HG03575 (cell line): ENCODE data around the gene SIN3A.
"Not testable (repeated sequence)": the region's sequence is repeated elsewhere in the genome, so short reads cannot be mapped to it uniquely, and the experiment has no call there.

ENCODE experiments used
- ATAC-seq: cut with Tn5 transposase; IDR thresholded peaks from one replicate; pipeline ENCODE4 v1.9.1; 2021; ENCODE audit not compliant: unreplicated experiment, insufficient number of reproducible peaks, low FRiP score; ENCODE audit errors: extremely low read depth

SIN3A gene

GRCh38 chr15:75451202-75451673, 252 bp downstream of the SIN3A start:
- no peak for ATAC-seq

DNA sequence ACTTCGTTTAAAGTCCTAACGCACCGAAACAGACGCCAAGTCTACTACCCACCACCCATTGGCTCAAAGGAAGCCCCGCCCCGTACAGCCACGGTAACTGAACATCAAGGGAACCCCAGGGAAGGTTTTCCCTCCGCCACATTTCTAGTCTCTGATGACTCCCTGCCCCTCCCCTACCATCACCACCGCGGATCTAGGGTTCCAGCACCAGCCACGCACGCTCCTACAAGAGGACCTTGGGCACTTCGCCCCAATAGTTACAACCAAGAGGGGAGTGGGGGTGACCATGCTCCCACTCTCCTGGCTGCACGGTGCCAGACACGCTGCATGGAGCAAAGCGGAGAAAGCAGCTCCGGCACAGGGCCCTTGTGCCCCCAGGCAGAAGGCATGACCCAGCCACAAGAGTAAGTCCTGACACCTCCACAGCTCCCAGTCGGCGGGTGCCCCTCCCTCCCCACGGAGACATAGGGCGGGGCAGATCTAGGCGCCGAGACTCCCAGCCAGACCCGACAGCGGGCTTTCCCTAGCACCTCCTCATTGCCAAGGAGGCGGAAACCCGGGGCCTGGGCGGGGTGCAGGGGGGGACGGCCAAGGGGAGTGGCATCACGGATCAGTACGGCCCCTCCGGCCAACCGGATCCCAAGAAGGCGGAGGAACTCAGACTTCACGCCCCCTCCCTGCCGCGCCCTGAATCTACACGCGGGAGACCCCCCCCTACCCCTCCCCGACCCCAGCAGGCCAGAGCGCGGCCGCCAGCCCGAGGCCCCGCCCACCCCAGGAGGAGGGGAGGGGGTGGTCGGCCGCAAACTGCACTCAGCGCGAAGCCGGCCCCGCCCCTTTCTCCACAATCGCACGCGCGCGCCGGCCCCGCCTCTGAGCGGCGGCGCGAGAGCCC, 936 bp downstream of the SIN3A start:
- ATAC-seq, result no peak

DNA sequence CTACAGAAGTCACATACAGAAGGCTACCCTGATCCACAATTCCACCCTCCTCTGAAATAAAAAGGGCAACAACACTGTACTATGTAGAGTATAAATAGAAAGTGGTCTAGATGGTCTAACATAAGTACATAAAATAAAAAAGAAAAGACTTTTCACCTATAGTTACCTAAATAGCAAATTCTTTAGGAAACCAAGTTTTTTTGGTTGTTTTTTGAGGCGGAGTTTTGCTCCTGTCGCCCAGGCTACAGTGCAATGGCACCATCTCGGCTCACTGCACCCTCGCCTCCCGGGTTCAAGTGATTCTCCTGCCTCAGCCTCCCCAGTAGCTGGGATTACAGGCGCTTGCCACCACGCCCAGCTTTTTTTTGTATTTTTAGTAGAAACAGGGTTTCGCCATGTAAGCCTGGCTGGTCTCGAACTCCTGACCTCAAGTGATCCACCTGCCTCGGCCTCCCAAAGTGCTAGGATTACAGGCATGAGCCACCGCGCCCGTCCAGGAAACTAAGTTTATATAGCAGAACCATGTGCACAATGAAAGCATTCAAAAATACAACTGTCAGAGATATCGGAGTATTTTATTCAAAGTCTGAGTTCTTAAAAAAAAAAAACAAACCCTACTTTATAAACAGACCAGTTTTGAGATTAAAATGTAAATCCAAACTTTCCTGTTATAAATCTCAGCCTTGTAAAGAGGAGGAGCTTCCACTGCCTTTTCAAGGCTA, 1.7 kb downstream of the SIN3A start:
- no peak for ATAC-seq

GRCh38 chr15:75448171-75448570, 3.3 kb downstream of the SIN3A start:
- ATAC-seq, result not testable (repeated sequence)

GRCh38 chr15:75446151-75446550, 5.3 kb downstream of the SIN3A start:
- no peak for ATAC-seq

DNA sequence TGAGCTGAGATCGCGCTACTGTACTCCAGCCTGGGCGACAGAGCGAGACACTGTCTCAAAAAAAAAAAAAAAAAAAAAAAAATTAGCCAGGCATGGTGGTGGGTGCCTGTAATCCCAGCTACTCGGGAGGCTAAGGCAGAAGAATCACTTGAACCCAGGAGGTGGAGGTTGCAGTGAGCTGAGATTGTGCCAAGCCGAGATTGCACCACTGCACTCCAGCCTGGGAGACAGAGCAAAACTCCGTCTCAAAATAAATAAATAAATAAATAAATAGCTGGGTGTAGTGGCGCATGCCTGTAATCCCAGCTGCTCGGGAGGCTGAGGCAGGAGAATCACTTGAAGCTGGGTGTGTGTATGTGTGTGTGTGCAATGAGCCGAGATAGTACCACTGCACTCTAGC, 6.2 kb downstream of the SIN3A start:
- ATAC-seq, result not testable (repeated sequence)

- not testable (repeated sequence) for ATAC-seq
These were observed 7.5 kb downstream of the SIN3A start for GRCh38 chr15:75443972-75444453.

DNA sequence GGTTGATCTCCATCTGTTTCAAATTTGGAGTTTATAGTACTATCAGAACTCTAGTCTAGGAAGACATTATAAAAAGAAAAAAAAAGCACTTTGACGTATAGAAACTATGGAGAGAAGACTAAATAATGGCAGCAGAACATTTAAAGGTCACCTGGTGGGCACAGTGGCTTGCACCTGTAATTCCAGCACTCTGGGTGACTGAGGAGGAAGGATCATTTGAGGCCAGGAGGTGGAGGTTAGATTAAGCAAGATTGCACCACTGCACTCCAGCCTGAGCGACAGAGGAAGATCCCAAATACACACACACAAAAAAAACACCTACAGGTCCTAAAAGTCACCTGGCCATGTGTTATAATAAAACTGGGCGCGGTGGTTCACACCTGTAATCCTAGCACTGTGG, 13.8 kb downstream of the SIN3A start:
- no peak for ATAC-seq

GRCh38 chr15:75436881-75437280, 14.6 kb downstream of the SIN3A start:
- no peak for ATAC-seq

GRCh38 chr15:75431682-75432081, 19.8 kb downstream of the SIN3A start:
- no peak for ATAC-seq

DNA sequence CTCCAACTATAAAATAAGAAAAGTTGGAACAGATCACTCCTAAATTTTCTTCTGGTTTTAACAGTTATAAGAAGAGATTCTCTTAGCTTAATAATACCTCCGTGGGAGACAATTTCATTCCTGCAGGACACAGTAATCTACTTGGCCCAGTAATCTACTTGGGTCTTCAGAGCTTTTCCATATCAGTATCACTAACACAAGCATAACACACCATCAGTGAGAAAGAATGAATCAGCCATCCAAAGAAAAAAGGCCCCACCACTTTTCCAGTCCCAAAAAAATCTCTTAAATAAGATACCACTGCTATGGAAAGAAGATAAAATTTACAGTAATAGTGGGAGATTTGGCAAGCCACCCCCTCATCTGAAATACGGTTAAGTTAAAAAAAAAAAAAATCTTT, 20.2 kb downstream of the SIN3A start:
- no peak for ATAC-seq

DNA sequence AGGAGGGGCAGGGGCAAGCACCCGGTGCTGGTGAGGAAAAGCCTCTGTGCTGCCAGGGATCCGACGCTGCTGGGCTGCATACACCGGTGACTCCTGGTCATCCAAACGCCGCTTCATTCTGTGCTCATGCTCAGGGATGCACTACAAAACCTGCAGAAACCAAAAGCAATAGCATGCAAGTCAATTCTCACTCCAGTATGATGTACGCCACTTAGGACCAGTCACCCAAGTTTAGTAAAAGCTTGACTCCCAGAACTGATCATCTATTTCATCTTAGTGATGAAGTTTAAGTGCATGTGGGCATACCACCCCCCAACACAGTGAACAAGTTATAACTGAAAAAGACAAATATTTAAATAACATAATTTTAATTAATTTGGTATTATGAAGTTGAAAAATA, 21.2 kb downstream of the SIN3A start:
- ATAC-seq, result no peak

DNA sequence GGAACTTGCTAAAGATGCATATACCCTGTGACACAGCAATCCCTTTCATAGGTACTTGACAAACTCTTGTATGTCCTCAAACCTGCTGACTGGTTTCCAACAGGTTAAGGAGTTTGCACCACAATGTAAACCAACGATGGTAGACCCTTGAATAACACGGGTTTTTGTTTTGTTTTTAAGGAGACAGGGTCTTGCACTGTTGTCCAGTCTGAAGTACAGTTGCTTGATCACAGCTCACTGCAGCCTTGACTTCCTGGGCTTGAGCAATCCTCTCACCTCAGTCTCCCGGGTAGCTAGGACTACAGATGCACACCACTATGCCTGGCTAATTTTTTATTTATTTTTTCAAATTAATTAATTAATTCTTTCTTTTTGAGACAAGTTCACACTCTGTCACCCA, 23.3 kb downstream of the SIN3A start:
- no peak for ATAC-seq

- no peak for ATAC-seq
These were observed 25.5 kb downstream of the SIN3A start for GRCh38 chr15:75425966-75426500.

- ATAC-seq, result no peak
These were observed 28.9 kb downstream of the SIN3A start for GRCh38 chr15:75422554-75422953.

DNA sequence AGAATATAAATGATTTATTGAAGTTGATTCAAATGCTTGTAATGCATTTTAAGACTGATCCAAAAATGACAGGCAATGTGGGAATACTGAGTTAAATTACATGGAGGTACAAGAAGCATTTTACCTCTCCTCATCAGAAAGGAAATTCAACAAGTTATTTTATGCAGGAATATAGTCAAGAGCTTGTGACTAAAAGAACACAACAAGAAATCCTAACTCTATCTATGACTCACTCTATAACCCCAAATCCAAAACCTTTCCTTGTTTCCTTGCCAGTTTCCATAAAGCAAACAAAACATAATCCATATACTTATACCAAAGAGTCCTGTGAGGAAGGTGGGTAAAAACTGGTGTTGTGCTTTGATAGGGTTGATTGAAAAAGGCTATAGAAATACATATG, 30.8 kb downstream of the SIN3A start:
- ATAC-seq, result no peak

DNA sequence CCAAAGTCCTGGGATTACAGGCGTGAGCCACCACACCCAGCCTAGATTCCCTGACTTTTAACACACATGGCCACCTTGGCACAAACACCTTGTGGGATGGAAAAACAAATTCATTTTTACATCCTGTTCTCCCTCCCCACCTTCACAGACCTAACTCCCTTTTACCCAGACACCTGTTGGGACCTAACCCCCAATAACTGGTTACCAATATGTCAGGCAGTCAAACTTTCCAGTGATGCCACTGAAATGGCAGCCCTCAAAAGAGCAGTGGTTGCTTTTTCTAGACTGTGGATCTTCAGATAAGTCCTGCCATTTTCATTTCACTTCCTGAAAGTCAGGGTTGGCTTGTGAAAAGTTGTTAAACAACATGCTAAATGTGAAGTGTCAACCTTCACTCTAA, 34.9 kb downstream of the SIN3A start:
- ATAC-seq, result no peak

GRCh38 chr15:75410196-75410595, 41.3 kb downstream of the SIN3A start:
- no peak for ATAC-seq

- no peak for ATAC-seq
These were observed 44.4 kb downstream of the SIN3A start for GRCh38 chr15:75407083-75407482.

- ATAC-seq, result no peak
These were observed 47.6 kb downstream of the SIN3A start for GRCh38 chr15:75403892-75404291.
